SK-N-SH (cell line): Measurements from ENCODE around the gene CHCHD3. TPM values are rescaled to one million over a fixed set of nuclear protein-coding genes. Genes with fewer than 3 reads are reported as not detected.

Experiments
- CTCF ChIA-PET: fragments of 300-600, 350-600 bp; formaldehyde crosslinking; extraction: SDS; loops from one replicate; lab custom pipeline; 2021; lab: Yijun Ruan, JAX
- POLR2A ChIA-PET: fragments of 350-600 bp; sonication (Branson Sonifier 250); formaldehyde crosslinking; extraction: SDS; loops from one replicate; lab custom pipeline; 2020; ENCODE audit warnings: antibody characterized with exemption, inconsistent platforms; lab: Yijun Ruan, JAX
- DNase-seq: peaks from one replicate; pipeline ENCODE4 v3.0.0; 2012
- H2AFZ ChIP-seq: fragments of 200-600 bp; sonication (generic); 2 replicates; pipeline ENCODE4 v1.8.1; 2016; ENCODE audit warnings: antibody characterized with exemption, mild to moderate bottlenecking, low read depth
- H3F3A ChIP-seq: fragments of 200-600 bp; sonication (generic); replicated peaks from 2 replicates; pipeline ENCODE3; 2016; ENCODE audit warnings: antibody characterized with exemption, mild to moderate bottlenecking; ENCODE audit not compliant: insufficient read depth
- H3K27ac ChIP-seq, 2 experiments: fragments of 200-500 bp in 1 of 2; fragments of 200-600 bp in 1 of 2; sonication (Bioruptor generic) in 1 of 2; sonication (generic), shearing (Covaris generic) in 1 of 2; 2 replicates each; pipeline versions ENCODE4 v1.5.1 to v1.6.1; 2014 to 2016; ENCODE audit warnings: low read depth in 2 of 2, inconsistent platforms in 1 of 2, low read length in 1 of 2, mild to moderate bottlenecking in 1 of 2, mixed read lengths in 1 of 2
- H3K27me3 ChIP-seq: fragments of 200-600 bp; sonication (generic), shearing (Covaris generic); 2 replicates; pipeline ENCODE4 v1.6.1; 2016; ENCODE audit warnings: mixed run types; ENCODE audit not compliant: insufficient read depth
- H3K36me3 ChIP-seq, 2 experiments: fragments of 200-500 bp in 1 of 2; fragments of 200-600 bp in 1 of 2; sonication (Bioruptor generic) in 1 of 2; sonication (generic) in 1 of 2; replicated peaks in 1 of 2; 2 replicates each; pipeline versions ENCODE3 to v1.5.1; 2014 to 2016; ENCODE audit warnings: low read length in 1 of 2, mild to moderate bottlenecking in 1 of 2; ENCODE audit not compliant: insufficient read depth in 2 of 2, control insufficient read depth in 1 of 2
- H3K4me1 ChIP-seq, 2 experiments: fragments of 200-500 bp in 1 of 2; fragments of 200-600 bp in 1 of 2; sonication (Bioruptor generic) in 1 of 2; sonication (generic), shearing (Covaris generic) in 1 of 2; 2 replicates each; pipeline versions ENCODE4 v1.5.1 to v1.6.1; 2014 to 2016; ENCODE audit warnings: low read depth in 1 of 2, low read length in 1 of 2, mixed run types in 1 of 2; ENCODE audit not compliant: insufficient read depth in 2 of 2, control insufficient read depth in 1 of 2
- H3K4me2 ChIP-seq: fragments of 200-600 bp; sonication (generic), shearing (Covaris generic); 2 replicates; pipeline ENCODE4 v1.6.1; 2017; ENCODE audit warnings: mixed run types
- H3K4me3 ChIP-seq, 2 experiments: fragments of 200-500 bp in 1 of 2; fragments of 200-600 bp in 1 of 2; sonication (Bioruptor generic) in 1 of 2; sonication (generic), shearing (Covaris generic) in 1 of 2; 2 replicates each; pipeline versions ENCODE4 v1.5.1 to v1.8.1; 2014 to 2016; ENCODE audit warnings: low read depth in 2 of 2, inconsistent platforms in 1 of 2, low read length in 1 of 2, mild to moderate bottlenecking in 1 of 2, mixed read lengths in 1 of 2, moderate library complexity in 1 of 2
- H3K79me2 ChIP-seq: fragments of 200-600 bp; sonication (generic); 2 replicates; pipeline ENCODE4 v1.8.1; 2017; ENCODE audit warnings: mild to moderate bottlenecking; ENCODE audit not compliant: insufficient read depth
- H3K9ac ChIP-seq: fragments of 200-600 bp; sonication (generic); 2 replicates; pipeline ENCODE4 v1.6.1; 2017; ENCODE audit warnings: mixed run types
- H3K9me2 ChIP-seq: fragments of 200-600 bp; sonication (generic); 2 replicates; pipeline ENCODE4 v1.6.1; 2017; ENCODE audit warnings: mixed run types
- H3K9me3 ChIP-seq: fragments of 200-600 bp; sonication (generic); 2 replicates; pipeline ENCODE4 v1.6.1; 2017; ENCODE audit warnings: mixed run types, mild to moderate bottlenecking, moderate library complexity
- H4K20me1 ChIP-seq: fragments of 200-600 bp; sonication (generic); 2 replicates; pipeline ENCODE4 v1.6.1; 2017; ENCODE audit warnings: mild to moderate bottlenecking, mixed run types; ENCODE audit not compliant: insufficient read depth
- EP300 ChIP-seq, 2 experiments: IDR thresholded peaks; 2 replicates each; pipeline versions ENCODE4 v1.4.0 to v1.6.1; 2012; ENCODE audit warnings: borderline replicate concordance in 1 of 2, low read depth in 1 of 2, low read length in 1 of 2
- PBX3 ChIP-seq: IDR thresholded peaks from 2 replicates; pipeline ENCODE4; 2012
- RXRA ChIP-seq: IDR thresholded peaks from 2 replicates; pipeline ENCODE4 v1.4.0; 2012; ENCODE audit warnings: low read depth, mild to moderate bottlenecking, borderline replicate concordance
- SMC3 ChIP-seq: IDR thresholded peaks from 2 replicates; pipeline ENCODE4 v1.6.1; 2012; ENCODE audit warnings: low read depth, low read length, improper control_type of control experiment
- YY1 ChIP-seq: IDR thresholded peaks from 2 replicates; pipeline ENCODE4 v1.4.0; 2012; ENCODE audit warnings: low read depth, mild to moderate bottlenecking
- WGBS: methylation state at CpG from one replicate; pipeline ENCODE4 v1.1.6; 2017; ENCODE audit warnings: low lambda C conversion rate; 5-methylcytosine and 5-hydroxymethylcytosine counted together
- polyA plus RNA-seq, 3 experiments: library from polyadenylated mRNA; depleted of rRNA; stranded (reverse); fragments of >200 nt; gene quantifications; 2 replicates each; pipeline ENCODE4 v1.2.3, GENCODE V29; 2012
- TF ChIP-seq, protein P1 (sequence below): IDR thresholded peaks from 2 replicates; pipeline ENCODE4 v1.6.1; 2012; ENCODE audit warnings: mild to moderate bottlenecking, low read depth, low read length, moderate library complexity

Gene CHCHD3
- polyA plus RNA-seq, 1 of the 3 experiments (the other 2 are of a cell fraction): 97.1 TPM

GRCh38 chr7:132919771-132920170 lies 162.1 kb downstream of the CHCHD3 start (continued):
- no peak for TF ChIP-seq PBX3
- TF ChIP-seq YY1: no peak
- TF ChIP-seq, protein P1, sequence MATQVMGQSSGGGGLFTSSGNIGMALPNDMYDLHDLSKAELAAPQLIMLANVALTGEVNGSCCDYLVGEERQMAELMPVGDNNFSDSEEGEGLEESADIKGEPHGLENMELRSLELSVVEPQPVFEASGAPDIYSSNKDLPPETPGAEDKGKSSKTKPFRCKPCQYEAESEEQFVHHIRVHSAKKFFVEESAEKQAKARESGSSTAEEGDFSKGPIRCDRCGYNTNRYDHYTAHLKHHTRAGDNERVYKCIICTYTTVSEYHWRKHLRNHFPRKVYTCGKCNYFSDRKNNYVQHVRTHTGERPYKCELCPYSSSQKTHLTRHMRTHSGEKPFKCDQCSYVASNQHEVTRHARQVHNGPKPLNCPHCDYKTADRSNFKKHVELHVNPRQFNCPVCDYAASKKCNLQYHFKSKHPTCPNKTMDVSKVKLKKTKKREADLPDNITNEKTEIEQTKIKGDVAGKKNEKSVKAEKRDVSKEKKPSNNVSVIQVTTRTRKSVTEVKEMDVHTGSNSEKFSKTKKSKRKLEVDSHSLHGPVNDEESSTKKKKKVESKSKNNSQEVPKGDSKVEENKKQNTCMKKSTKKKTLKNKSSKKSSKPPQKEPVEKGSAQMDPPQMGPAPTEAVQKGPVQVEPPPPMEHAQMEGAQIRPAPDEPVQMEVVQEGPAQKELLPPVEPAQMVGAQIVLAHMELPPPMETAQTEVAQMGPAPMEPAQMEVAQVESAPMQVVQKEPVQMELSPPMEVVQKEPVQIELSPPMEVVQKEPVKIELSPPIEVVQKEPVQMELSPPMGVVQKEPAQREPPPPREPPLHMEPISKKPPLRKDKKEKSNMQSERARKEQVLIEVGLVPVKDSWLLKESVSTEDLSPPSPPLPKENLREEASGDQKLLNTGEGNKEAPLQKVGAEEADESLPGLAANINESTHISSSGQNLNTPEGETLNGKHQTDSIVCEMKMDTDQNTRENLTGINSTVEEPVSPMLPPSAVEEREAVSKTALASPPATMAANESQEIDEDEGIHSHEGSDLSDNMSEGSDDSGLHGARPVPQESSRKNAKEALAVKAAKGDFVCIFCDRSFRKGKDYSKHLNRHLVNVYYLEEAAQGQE: no peak
- no peak for TF ChIP-seq RXRA

DNA sequence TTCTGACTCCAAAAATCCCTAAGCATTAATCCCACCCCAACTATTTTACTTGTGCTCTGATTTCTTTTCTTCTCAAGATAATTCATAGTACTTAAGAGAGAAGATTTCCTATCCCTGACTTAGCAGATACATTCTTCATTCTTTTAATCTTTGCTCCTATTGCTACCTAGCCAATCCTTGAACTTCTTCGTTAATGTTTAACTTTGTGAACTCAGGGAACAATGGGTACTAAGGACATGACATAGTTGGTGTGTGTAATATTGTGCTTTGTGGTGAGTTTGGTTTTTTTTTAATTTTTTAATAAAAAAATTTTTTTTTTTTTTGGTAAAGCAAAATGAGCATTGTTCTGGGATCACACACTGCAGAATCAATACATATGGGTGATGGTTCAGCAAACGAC lies 166.2 kb downstream of the CHCHD3 start:
- no peak overlapping the region for H3K4me2 ChIP-seq
- no peak for DNase-seq
- WGBS: 99% methylated on average over 2 of the region's 2 CpGs
- H3K4me1 ChIP-seq: no peaks in the 10 kb centered on the region
- H3K27ac ChIP-seq: no peak overlapping the region
- H3K79me2 ChIP-seq: no peaks in the 10 kb centered on the region
- H3K27me3 ChIP-seq: no peaks in the 10 kb centered on the region
- TF ChIP-seq, protein P1: no peak
- TF ChIP-seq SMC3 (no peak), EP300 (IDR thresholded peaks at IDR 0.05; ENCODE audit: borderline replicate concordance in 1 of 2, low read depth in 1 of 2, low read length in 1 of 2) (no peak)
- TF ChIP-seq, all 33 proteins: peak for 0
- ChIA-PET POLR2A (interaction anchor here (0.6 kb wide), 1 partner anchor 269 kb away, joined by 3 read pairs; no protein-coding TSS in a partner anchor), CTCF (no interaction called here)
- no peaks in the 10 kb centered on the region for H3F3A ChIP-seq
- no peak overlapping the region for H3K4me3 ChIP-seq
- H3K9ac ChIP-seq: no peak overlapping the region
- H4K20me1 ChIP-seq: no peaks in the 10 kb centered on the region
- no peaks in the 10 kb centered on the region for H3K9me3 ChIP-seq
- H3K9me2 ChIP-seq: no peaks in the 10 kb centered on the region
- no peak overlapping the region for H2AFZ ChIP-seq
- peaks cover 3 to 7% of the 10 kb centered on the region in 2 experiments for H3K36me3 ChIP-seq
